HG03571 (cell line): ENCODE results near the gene CELF1.
"Not testable (repeated sequence)": the region's sequence is repeated elsewhere in the genome, so short reads cannot be mapped to it uniquely, and the experiment has no call there.

Experiments
- ATAC-seq: cut with Tn5 transposase; IDR thresholded peaks from one replicate; pipeline ENCODE4 v1.9.1; 2021; ENCODE audit not compliant: unreplicated experiment

CELF1 gene

GRCh38 chr11:47541070-47541469 is 11.9 kb downstream of the CELF1 start:
- ATAC-seq = no peak

- no peak for ATAC-seq
Measured at GRCh38 chr11:47539681-47540039, 13.3 kb downstream of the CELF1 start.

GRCh38 chr11:47538741-47539565 is 14.0 kb downstream of the CELF1 start:
- ATAC-seq = no peak

GRCh38 chr11:47536915-47537314 is 16.0 kb downstream of the CELF1 start:
- ATAC-seq = no peak

- no peak for ATAC-seq
Measured at GRCh38 chr11:47534704-47535251, 18.2 kb downstream of the CELF1 start.

- ATAC-seq = no peak
Measured at GRCh38 chr11:47533690-47534151, 19.2 kb downstream of the CELF1 start.

- ATAC-seq = no peak
Measured at GRCh38 chr11:47532597-47533213, 20.2 kb downstream of the CELF1 start.

GRCh38 chr11:47531666-47532065 is 21.3 kb downstream of the CELF1 start:
- no peak for ATAC-seq

- not testable (repeated sequence) for ATAC-seq
Measured at GRCh38 chr11:47530721-47531120, 22.2 kb downstream of the CELF1 start.

- ATAC-seq = no peak
Measured at GRCh38 chr11:47529951-47530350, 23.0 kb downstream of the CELF1 start.

GRCh38 chr11:47527186-47527585 is 25.7 kb downstream of the CELF1 start:
- ATAC-seq = no peak

- ATAC-seq = not testable (repeated sequence)
Measured at GRCh38 chr11:47526032-47526431, 26.9 kb downstream of the CELF1 start.

- ATAC-seq = no peak
Measured at GRCh38 chr11:47524291-47524874, 28.5 kb downstream of the CELF1 start.

- no peak for ATAC-seq
Measured at GRCh38 chr11:47523490-47524225, 29.3 kb downstream of the CELF1 start.

- ATAC-seq = no peak
Measured at GRCh38 chr11:47518212-47518964, 34.5 kb downstream of the CELF1 start.

- no peak for ATAC-seq
Measured at GRCh38 chr11:47516984-47517853, 35.7 kb downstream of the CELF1 start.

- no peak for ATAC-seq
Measured at GRCh38 chr11:47516155-47516554, 36.8 kb downstream of the CELF1 start.

- ATAC-seq = no peak
Measured at GRCh38 chr11:47514825-47515647, 37.9 kb downstream of the CELF1 start.

- no peak for ATAC-seq
Measured at GRCh38 chr11:47512701-47513100, 40.2 kb downstream of the CELF1 start.
